Keratinocyte (primary cell): ENCODE measurements around the gene ERCC6L2.

ENCODE experiments used
- CTCF ChIP-seq, 3 experiments: IDR thresholded peaks in 1 of 3; conservative IDR thresholded peaks in 1 of 3; optimal IDR thresholded peaks in 1 of 3; 2 replicates in 2 of 3; 3 replicates in 1 of 3; pipeline versions ENCODE3 to v1.5.1; 2011; ENCODE audit warnings: low read length in 3 of 3, mild to moderate bottlenecking in 3 of 3, moderate library complexity in 2 of 3, control low read depth in 1 of 3, inconsistent platforms in 1 of 3; ENCODE audit not compliant: insufficient read depth in 2 of 3; ENCODE audit errors: extremely low read depth in 1 of 3
- EZH2 ChIP-seq: IDR thresholded peaks from one replicate; pipeline ENCODE4 v1.6.1; 2012; ENCODE audit warnings: inconsistent platforms, mild to moderate bottlenecking, low read length, moderate library complexity

GRCh38 chr9:95862343-95862742 lies 13.1 kb upstream of the ERCC6L2 start:
- TF ChIP-seq CTCF (optimal IDR thresholded peaks at IDR 0.05 in 1 of 3, IDR thresholded peaks at IDR 0.05 in 1 of 3, conservative IDR thresholded peaks at IDR 0.05 in 1 of 3; ENCODE audit: extremely low read depth in 1 of 3, insufficient read depth in 2 of 3, low read length in 3 of 3), result no peak
- no peak for TF ChIP-seq EZH2
